ENCODE data around the gene EPSTI1.

The EPSTI1 gene

GRCh38 chr13:42985312-42986175 is 6.5 kb downstream of the EPSTI1 start:
- no peaks in the 10 kb centered on the region for H3K9me3 ChIP-seq
- H3K4me3 ChIP-seq (ENCODE audit: low read depth in 1 of 2, low read length in 1 of 2) = no peak overlapping the region
- H3K4me1 ChIP-seq (ENCODE audit: control insufficient read depth in 1 of 2, insufficient read depth in 1 of 2, low read depth in 1 of 2, low read length in 1 of 2) = no peaks in the 10 kb centered on the region
- no peak overlapping the region for H3K27ac ChIP-seq
- H3K27me3 ChIP-seq = peaks cover 2% of the 10 kb centered on the region
- no peak for TF ChIP-seq CTCF (IDR thresholded peaks at IDR 0.05)
- no peaks in the 10 kb centered on the region for H3K36me3 ChIP-seq

- Histone ChIP-seq H3K27ac (no peak overlapping the region), H3K9me3 (no peaks in the 10 kb centered on the region), H3K36me3 (no peaks in the 10 kb centered on the region), H3K4me1 (ENCODE audit: control insufficient read depth in 1 of 2, insufficient read depth in 1 of 2, low read depth in 1 of 2, low read length in 1 of 2) (no peaks in the 10 kb centered on the region), H3K27me3 (no peaks in the 10 kb centered on the region), H3K4me3 (ENCODE audit: low read depth in 1 of 2, low read length in 1 of 2) (no peak overlapping the region)
- no peak for TF ChIP-seq CTCF (IDR thresholded peaks at IDR 0.05)
Observed at GRCh38 chr13:42984691-42985090, 7.3 kb downstream of the EPSTI1 start.

DNA sequence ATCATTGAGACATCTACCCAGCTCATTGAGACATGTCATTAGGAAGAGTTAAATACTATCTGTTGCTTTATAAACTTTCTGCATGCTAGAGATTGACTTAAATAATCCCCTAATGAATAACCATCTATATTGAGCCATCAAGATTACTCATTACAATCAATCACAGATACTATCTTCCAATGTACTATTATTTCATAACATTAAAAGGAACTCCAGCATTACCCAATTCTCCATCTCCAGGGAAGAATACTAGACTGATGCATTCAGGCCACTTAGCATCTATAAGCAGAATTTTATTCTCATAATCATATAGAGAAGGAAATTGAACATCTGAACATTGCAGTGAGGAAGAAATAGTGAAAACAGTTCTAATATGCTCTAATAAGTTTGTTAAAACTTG is 8.0 kb downstream of the EPSTI1 start:
- no peaks in the 10 kb centered on the region for H3K4me1 ChIP-seq (ENCODE audit: control insufficient read depth in 1 of 2, insufficient read depth in 1 of 2, low read depth in 1 of 2, low read length in 1 of 2)
- no peaks in the 10 kb centered on the region for H3K27me3 ChIP-seq
- no peak overlapping the region for H3K27ac ChIP-seq
- no peaks in the 10 kb centered on the region for H3K9me3 ChIP-seq
- H3K4me3 ChIP-seq (ENCODE audit: low read depth in 1 of 2, low read length in 1 of 2) = no peak overlapping the region
- no peak for TF ChIP-seq CTCF (IDR thresholded peaks at IDR 0.05)
- no peaks in the 10 kb centered on the region for H3K36me3 ChIP-seq

DNA sequence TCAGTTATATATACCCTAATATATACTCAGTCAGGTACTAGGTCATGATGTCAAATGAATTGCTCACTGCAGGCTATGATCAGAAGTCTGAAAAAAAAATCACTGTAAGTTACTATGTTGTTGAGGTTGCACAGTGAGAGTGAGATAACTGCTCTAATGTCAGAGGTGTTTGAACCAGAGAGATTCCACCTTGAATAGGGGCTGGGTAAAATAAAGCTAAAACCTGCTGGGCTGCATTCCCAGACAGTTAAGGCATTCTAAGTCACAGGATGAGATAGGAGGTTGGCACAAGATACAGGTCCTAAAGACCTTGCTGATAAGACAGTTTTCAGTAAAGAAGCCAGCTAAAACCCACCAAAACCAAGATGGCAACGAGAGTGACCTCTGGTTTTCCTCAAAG is 10.2 kb downstream of the EPSTI1 start:
- no peak overlapping the region for H3K4me3 ChIP-seq (ENCODE audit: low read depth in 1 of 2, low read length in 1 of 2)
- H3K36me3 ChIP-seq = no peaks in the 10 kb centered on the region
- H3K27ac ChIP-seq = no peak overlapping the region
- no peaks in the 10 kb centered on the region for H3K9me3 ChIP-seq
- no peaks in the 10 kb centered on the region for H3K4me1 ChIP-seq (ENCODE audit: control insufficient read depth in 1 of 2, insufficient read depth in 1 of 2, low read depth in 1 of 2, low read length in 1 of 2)
- no peak for TF ChIP-seq CTCF (IDR thresholded peaks at IDR 0.05)
- H3K27me3 ChIP-seq = no peaks in the 10 kb centered on the region

GRCh38 chr13:42981317-42981716 is 10.7 kb downstream of the EPSTI1 start:
- no peak for TF ChIP-seq CTCF (IDR thresholded peaks at IDR 0.05)
- H3K36me3 ChIP-seq = no peaks in the 10 kb centered on the region
- H3K27ac ChIP-seq = no peak overlapping the region
- H3K27me3 ChIP-seq = no peaks in the 10 kb centered on the region
- H3K4me3 ChIP-seq (ENCODE audit: low read depth in 1 of 2, low read length in 1 of 2) = no peak overlapping the region
- no peaks in the 10 kb centered on the region for H3K4me1 ChIP-seq (ENCODE audit: control insufficient read depth in 1 of 2, insufficient read depth in 1 of 2, low read depth in 1 of 2, low read length in 1 of 2)
- no peaks in the 10 kb centered on the region for H3K9me3 ChIP-seq
